ENCODE measurements around the gene HLA-DMA. TPM values are rescaled to one million over a fixed set of nuclear protein-coding genes. Genes with fewer than 3 reads are reported as not detected.

HLA-DMA gene
- total and polyA plus RNA-seq, 2 of the 8 experiments (the other 6 are each of a cell fraction or from before 2014, with no cell fraction given) = 13.3 to 23.1 TPM

GRCh38 chr6:32937230-32937633, 15.7 kb downstream of the HLA-DMA start (continued):
- no peak for TF ChIP-seq GTF2F1 (IDR thresholded peaks at IDR 0.05; ENCODE audit: borderline replicate concordance, low read depth, low read length)
- no peak for TF ChIP-seq RBBP5 (IDR thresholded peaks at IDR 0.05; ENCODE audit: borderline replicate concordance, low read depth, low read length)

Measured in H1 (cell line).